SU-DHL-6 (cell line): Measurements from ENCODE around the gene ALOX5.

Source experiments
- EZH2phosphoT487 ChIP-seq: fragments of 200-600 bp; sonication (generic), shearing (Covaris generic); conservative IDR thresholded peaks from 2 replicates; pipeline ENCODE4 v1.6.1; 2018; ENCODE audit warnings: mild to moderate bottlenecking, antibody characterized with exemption, low read length, moderate library complexity, mixed read lengths
- TF ChIP-seq, protein P1 (sequence below): fragments of 200-600 bp; sonication (generic); IDR thresholded peaks from one replicate; pipeline ENCODE4 v1.5.1; 2017; ENCODE audit warnings: antibody characterized with exemption, mild to moderate bottlenecking, low read length, moderate library complexity; ENCODE audit not compliant: insufficient read depth, poor library complexity, severe bottlenecking

DNA sequence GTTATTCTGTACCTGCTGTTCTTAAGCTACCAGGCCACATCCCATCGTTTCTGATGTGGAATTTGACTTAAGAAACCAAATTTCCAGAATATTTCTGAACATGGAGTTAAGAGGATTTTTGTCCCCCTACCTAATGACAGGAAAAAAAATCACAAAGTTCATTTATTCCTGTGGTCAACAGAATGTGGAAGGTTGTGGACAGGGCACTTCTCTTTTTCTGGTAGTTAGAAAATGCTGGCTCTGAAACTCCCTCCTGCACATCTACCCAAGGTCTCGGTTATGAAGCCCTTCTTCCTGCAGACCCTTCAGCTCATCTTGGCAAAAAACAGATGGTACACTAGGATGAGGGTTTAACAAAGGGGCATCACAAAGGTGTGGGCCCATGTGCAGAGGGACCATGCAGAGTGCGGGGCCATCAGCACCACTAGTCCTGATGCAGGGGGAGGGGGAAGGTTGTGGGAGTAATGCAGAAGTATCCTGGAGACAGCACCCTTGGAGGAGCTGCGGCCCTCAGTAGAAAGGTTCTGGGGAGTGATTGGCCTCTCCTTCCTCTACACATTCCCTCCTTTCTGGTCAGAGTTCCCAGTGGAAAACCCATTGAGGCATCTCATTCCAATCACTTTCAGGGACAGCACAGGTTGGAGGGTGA, 9.8 kb downstream of the ALOX5 start:
- TF ChIP-seq, protein P1, sequence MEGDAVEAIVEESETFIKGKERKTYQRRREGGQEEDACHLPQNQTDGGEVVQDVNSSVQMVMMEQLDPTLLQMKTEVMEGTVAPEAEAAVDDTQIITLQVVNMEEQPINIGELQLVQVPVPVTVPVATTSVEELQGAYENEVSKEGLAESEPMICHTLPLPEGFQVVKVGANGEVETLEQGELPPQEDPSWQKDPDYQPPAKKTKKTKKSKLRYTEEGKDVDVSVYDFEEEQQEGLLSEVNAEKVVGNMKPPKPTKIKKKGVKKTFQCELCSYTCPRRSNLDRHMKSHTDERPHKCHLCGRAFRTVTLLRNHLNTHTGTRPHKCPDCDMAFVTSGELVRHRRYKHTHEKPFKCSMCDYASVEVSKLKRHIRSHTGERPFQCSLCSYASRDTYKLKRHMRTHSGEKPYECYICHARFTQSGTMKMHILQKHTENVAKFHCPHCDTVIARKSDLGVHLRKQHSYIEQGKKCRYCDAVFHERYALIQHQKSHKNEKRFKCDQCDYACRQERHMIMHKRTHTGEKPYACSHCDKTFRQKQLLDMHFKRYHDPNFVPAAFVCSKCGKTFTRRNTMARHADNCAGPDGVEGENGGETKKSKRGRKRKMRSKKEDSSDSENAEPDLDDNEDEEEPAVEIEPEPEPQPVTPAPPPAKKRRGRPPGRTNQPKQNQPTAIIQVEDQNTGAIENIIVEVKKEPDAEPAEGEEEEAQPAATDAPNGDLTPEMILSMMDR, result no peak
- no peak for TF ChIP-seq EZH2phosphoT487
